SKM-1 (cell line): Measurements from ENCODE around the gene TMEM26.
"Not testable (repeated sequence)": the region's sequence is repeated elsewhere in the genome, so short reads cannot be mapped to it uniquely, and the experiment has no call there.

Experiments used
- DNase-seq: peaks from one replicate; lab custom pipeline; 2025; ENCODE audit not compliant: unreplicated experiment; lab: John Stamatoyannopoulos, UW

TMEM26 gene

GRCh38 chr10:61400524-61400923 lies 52.7 kb downstream of the TMEM26 start:
- DNase-seq, result no peak

GRCh38 chr10:61399406-61399805 lies 53.8 kb downstream of the TMEM26 start:
- DNase-seq, result no peak

- DNase-seq, result no peak
These were observed 54.6 kb downstream of the TMEM26 start for GRCh38 chr10:61398366-61399129.

- DNase-seq, result peak; percentile 32
These were observed 55.8 kb downstream of the TMEM26 start for GRCh38 chr10:61397175-61397986.

GRCh38 chr10:61391281-61391680 lies 61.9 kb downstream of the TMEM26 start:
- no peak for DNase-seq

- DNase-seq, result no peak
These were observed 62.3 kb downstream of the TMEM26 start for GRCh38 chr10:61390851-61391250.

- DNase-seq, result no peak
These were observed 63.3 kb downstream of the TMEM26 start for GRCh38 chr10:61389887-61390286.

GRCh38 chr10:61388986-61389385 lies 64.2 kb downstream of the TMEM26 start:
- DNase-seq, result not testable (repeated sequence)

- DNase-seq, result no peak
These were observed 67.8 kb downstream of the TMEM26 start for GRCh38 chr10:61385231-61386001.

- not testable (repeated sequence) for DNase-seq
These were observed 72.0 kb downstream of the TMEM26 start for GRCh38 chr10:61381153-61381552.

GRCh38 chr10:61378865-61379264 lies 74.3 kb downstream of the TMEM26 start:
- no peak for DNase-seq

- no peak for DNase-seq
These were observed 76.2 kb downstream of the TMEM26 start for GRCh38 chr10:61376908-61377368.

- no peak for DNase-seq
These were observed 76.8 kb downstream of the TMEM26 start for GRCh38 chr10:61376377-61376776.

GRCh38 chr10:61366365-61366764 lies 86.8 kb downstream of the TMEM26 start:
- DNase-seq, result no peak

GRCh38 chr10:61364619-61365018 lies 88.6 kb downstream of the TMEM26 start:
- no peak for DNase-seq

GRCh38 chr10:61363006-61363405 lies 90.2 kb downstream of the TMEM26 start:
- DNase-seq, result no peak

- no peak for DNase-seq
These were observed 93.7 kb downstream of the TMEM26 start for GRCh38 chr10:61359452-61359851.

GRCh38 chr10:61357687-61358086 lies 95.5 kb downstream of the TMEM26 start:
- no peak for DNase-seq
